ENCODE results near the gene CFAP97D2.

- TF ChIP-seq CTCF (IDR thresholded peaks at IDR 0.05) = no peak
- TF ChIP-seq POLR2A (IDR thresholded peaks at IDR 0.05) = no peak
- TF ChIP-seq POLR2AphosphoS5 (IDR thresholded peaks at IDR 0.05; ENCODE audit: insufficient read depth in 1 of 2, low read depth in 1 of 2) = no peak
These were observed 90.3 kb downstream of the CFAP97D2 start for GRCh38 chr13:114269281-114269770.

Measured in vagina (tissue), 2 donors.